GM21825 (cell line): Measurements from ENCODE around the gene MED14.
A peak's percentile ranks its signal among the peaks of the same experiment; 100 is the strongest.

Experiments
- ATAC-seq: cut with Tn5 transposase; IDR thresholded peaks from one replicate; pipeline ENCODE4 v1.9.1; 2021; ENCODE audit warnings: mild to moderate bottlenecking, moderate library complexity; ENCODE audit not compliant: unreplicated experiment

MED14 gene

DNA sequence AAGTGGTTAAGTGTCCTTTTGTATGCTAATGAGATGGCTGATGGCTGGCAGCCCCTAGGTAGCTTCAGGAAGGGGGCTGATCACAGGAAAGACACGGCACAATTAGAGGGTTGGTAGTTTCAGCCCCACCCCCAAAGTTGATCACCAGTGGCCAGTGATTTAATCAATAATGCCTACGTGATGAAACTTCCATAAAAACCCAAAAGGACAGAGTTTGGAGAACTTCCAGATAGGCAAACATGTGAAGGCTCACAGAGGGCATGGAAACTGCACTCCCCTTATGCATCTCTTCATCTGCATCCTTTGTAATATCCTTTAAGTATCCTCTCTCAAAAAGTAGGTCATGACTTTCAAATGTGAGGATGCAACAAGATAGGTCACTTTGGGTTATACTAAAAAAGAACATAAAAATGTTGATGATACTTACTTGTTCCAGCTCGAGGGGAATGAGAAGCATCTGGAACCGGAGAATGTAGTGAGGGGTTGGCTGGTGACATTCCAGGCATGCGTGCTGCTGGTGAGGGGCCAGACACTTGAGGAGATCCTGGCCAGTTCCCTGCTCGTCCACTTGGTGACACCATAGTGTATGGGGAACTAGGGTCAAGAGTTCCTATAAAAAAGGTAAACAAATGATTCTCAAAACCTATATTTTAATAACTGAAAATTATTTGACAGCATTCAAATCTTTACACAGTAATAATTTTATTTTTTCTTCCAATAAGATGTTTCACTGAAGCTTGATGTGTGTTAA lies 71.3 kb downstream of the MED14 start:
- no peak for ATAC-seq

DNA sequence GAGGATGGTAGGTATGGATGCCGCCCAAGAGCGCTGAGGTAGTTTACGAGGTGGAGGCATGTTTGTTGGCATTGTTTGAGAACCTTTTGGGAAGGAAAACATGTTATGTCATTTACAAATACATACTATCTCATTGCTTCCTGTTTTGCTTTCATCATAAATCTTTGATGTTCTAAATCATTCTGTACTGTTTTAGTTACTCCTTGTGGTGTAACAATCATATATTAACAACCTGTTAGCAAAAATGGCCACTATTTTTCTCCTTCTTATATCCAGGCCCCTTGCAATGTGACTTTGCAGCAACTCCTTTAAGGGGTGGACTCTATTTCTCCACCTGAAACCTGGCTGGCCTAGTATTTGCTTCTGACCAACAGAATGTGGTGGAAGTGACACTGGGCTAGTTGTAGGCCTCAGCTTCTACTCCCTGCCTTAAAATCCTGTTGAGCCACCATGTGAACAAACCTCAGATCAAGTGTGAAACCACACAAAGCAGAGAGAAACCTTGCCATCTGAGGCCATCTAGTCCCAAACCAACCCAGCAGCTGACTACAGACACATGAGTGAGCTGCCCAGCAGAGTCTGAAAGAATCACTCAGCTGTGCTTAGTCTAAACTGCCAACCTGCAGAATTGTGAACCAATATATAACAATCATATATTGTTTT lies 72.1 kb downstream of the MED14 start:
- ATAC-seq: no peak

DNA sequence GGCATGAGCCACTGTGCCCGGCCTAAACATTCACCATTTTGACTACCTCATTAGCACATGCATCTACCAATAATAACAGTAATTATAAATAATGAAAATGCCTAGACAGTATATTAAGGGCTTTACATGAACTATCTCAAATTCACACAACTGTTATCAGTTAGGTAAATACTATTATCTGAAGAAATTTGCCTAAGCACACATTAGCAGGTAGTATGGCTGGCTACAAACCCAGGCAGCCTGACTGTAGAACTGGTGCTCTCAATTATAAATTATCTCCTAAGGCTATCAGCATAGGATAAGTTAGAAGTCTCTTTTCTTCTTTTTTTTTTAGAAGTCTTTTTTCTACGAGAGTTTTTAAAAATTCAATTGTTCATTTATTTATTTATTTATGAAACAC lies 73.9 kb downstream of the MED14 start:
- ATAC-seq: no peak

DNA sequence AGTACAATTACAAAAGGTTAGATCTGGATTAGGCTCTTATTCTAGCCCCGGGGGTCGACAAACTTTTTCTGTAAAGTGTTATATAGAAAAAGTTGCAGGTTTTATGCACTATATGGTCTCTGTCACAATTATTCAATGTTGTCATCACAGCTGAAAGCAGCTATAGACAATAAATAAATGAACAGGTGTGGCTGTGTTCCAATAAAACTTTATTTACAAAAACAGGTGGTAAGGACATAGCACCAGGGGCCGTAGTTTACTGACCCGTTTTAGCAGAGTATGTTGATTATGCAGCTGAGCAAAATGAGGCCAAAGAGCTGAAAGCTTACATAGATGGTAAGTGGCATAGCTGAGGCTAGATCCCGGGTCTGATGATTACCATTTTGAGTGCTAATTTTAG lies 75.0 kb downstream of the MED14 start:
- ATAC-seq: no peak

DNA sequence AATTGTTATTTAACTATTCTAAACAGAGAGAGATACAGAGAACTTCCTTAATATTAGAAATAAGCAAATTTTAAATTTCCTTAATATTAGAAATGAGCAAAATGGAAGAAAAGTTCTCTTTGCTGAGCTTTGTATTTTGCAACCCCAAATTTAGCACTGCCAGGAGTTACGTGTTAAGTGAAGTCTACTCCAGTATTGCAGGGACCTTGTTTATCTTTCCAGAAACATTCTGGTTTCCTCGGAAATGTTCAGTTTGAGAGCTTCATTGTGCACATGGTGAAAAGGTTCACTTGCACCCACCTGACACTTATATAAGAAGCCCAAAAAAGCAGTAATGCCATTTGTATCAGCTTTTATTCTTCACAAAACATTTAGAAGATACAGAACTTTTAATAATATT lies 81.8 kb downstream of the MED14 start:
- no peak for ATAC-seq

DNA sequence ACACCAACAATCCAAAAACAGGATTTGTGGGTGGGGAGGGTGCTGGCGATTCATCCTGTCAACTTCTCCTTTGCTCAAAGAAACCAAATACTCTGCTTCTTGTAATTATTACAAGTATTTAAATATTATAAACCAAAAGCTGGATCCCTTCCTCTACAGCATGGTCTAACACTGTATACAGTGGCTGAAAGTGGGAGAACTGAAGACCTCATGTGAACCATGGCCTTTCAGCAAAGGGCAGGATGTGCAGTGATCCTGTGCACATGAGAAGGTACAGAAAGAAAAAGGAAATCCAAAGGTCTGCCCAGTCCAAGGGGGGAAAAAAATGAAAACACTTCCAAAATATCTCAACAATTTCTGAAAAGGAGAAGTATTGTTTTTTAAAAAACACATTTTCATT lies 82.7 kb downstream of the MED14 start:
- ATAC-seq: no peak

DNA sequence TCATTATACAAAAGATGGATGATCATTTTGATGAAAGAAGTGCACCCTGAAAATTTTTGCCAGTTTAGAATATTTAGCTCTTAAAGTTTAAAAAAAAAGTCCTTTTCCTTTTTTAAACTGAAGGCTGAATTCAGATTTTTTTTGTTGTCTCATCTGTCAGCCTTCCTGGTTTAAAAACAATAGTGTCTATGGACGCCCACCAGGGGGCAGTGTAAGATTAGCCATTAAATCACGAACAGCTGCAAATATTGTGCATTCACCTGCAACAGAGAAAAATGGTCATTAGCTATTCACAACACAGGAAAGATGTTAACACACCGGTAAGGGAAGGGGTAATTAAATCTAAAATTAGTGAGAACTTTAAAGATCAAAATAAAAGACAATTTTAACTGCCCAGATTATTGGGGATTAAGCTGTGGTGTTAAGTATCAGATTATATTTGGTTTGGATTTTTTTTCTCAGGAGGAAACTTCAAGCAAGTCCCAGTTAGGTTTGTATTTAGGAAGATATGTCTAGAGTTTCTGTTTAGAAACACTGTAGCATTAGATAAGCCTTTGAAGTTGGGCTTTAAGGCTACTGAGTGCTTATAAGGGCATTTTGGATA lies 83.6 kb downstream of the MED14 start:
- ATAC-seq: no peak

DNA sequence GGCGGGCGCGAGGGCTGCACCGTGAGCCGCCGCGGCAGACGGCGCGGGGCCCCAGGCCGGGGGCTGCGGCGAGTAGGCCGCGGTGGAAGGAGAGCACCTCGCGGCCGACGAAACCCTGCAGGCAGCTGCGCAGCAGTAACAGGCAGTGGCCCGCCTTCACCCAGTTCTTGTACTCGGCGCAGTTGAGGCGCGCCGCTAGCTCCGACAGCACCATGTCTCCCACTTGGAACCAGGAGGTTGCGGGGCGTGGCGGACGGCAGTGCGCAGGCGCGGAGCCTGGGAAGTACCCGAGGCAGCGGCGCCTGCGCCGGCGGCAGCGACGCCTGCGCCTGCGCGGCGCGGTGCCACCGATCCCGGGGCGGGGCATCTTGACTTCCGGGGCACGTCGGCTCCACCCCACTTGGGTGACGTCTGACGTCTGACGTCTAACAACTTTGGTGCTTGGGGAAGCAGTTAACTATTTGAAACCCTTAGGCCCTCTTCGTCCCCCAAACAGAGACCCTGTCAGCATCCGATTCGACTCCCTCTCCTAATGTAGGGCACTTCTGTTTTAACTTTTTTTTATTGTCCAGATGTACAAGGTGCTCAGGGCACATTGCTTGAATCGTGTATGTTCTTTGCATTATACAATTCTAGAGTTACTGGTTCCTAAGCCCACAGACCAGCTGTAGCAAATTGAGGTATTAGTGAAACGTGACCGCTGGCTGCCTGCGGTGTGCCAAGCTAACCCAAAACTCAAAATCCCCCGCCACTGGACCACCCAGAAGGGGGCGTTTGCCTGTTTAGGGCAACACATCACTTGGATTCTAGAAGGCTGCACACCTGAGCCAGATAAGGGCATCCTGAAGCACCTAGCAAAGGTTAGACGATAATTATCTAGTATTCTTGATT lies 87.8 kb downstream of the MED14 start, which contains the start of gene CXorf38:
TSS of gene CXorf38 (minus strand) at position 255 of the 891 bp plus-strand sequence. CDS start at position 214, 41 bp downstream.
- peak; percentile 62 for ATAC-seq

DNA sequence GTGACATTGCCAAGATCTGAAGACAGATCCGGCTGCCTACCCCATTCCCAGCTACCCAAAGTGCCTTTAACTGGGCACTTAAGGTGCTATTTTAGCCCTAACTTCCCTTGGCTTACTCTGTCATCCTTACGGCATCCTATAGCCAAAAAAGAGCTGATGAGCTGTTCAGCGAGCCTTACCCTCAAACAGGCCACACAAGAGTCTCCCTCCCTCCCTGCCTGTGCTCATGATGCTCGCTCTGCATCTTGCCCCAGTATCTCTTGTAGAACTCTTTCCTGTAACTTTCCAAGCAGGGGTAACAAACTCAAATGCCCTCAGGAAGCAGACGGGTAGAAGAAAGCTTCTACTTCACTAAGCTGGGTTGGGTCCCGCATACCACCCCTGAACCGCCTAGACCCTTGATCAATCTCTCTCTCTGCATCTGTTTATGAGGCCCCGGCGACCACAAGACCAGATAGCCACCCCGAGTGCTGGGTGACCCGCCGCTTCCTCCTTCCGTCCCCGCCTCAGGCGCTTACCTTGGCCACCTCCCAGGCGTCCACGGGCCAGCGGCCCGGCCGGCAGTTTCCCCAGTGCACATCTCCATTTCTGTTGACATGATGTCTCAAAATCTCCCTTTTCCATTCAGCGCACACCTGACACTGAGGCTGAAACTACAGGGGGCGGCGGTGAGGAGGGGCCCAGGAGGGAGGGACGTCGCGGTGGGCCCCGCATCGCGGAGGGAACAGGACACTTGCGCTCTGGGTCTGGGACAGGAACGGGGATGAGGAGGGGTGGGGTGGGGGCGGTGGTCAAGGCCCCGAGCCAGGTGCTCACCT lies 88.6 kb downstream of the MED14 start:
- ATAC-seq: peak; percentile 23

DNA sequence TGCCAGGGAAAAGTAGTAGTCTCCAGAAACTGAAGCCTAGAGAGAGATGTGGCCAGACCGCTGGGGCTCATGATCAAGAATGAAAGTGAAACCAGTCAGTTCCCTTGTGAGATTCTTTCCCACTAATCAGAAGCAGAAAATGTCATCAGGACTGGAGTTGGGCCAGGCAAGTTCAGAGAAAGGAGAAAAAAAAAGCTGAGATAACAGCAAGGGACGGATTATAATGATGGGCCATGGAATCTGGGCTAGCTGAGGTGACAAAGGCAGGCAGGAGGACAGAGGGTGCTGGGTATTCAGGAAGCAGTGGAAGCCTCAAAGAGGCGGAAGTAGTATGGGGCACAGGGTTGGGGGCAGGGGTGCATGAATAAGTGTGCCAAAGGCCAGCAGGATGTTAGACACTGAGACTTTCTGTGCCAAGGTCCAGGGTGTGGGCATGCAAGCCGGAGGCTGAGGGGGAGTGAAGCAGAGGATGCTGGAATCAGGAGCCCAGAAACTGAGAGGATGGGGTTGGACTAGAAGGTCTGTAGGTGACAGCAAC lies 90.5 kb downstream of the MED14 start:
- peak; percentile 33 for ATAC-seq

DNA sequence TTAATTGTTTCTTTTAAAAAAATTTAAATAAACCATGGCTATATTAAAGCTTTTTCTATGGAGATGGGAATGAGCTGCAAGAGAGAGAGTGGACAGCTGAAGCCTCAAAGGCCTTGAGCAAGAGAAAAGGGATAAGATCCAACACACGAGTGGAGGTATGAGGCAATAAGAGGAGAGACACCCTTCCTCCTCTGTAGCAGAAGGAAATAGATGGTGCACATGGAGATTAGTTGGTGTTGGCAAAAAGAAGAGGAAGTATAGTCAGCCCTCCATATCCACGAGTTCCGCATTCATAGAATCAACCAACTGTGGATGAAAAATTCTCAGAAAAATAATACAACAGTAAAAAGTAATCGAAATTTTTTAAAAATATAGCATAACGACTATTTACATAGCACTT lies 91.2 kb downstream of the MED14 start:
- no peak for ATAC-seq

DNA sequence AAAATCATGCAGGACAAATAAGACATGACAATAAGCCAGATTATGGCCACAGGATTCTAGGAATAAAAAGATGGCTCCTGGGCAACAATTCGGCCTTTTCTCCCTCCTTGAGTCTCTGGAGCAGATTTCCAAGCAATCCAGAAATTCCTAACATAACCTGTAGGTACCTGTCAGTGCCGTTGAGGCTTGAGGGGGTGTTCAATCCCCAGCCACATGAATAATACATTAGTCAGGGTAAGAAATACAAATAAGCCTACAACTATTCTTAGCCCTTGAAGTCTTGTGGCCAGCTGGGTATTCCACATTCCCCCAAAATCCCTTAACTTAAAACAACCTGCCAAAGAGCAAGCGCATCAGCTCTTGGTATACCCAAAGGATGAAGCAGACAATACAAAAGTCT lies 97.7 kb downstream of the MED14 start:
- ATAC-seq: no peak

DNA sequence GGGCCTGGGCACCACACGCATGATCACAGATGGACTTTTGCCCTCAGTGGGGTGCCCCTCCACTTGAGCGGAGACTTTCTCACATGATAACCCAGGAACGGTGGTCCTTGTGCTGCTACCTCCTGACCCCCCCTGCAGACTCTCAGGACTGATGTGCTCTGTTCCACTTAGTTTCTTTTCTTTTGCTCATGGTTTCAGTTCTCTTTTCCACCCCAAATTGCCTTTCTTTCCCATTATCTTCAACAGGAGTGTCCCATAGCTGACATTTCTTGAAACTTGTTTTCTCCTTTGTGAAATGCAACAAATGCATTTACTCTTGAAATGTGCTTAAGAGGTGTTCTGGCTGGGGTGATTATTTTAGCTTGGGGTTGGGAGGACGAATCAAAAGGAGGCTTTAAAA lies 103.1 kb downstream of the MED14 start:
- ATAC-seq: no peak

DNA sequence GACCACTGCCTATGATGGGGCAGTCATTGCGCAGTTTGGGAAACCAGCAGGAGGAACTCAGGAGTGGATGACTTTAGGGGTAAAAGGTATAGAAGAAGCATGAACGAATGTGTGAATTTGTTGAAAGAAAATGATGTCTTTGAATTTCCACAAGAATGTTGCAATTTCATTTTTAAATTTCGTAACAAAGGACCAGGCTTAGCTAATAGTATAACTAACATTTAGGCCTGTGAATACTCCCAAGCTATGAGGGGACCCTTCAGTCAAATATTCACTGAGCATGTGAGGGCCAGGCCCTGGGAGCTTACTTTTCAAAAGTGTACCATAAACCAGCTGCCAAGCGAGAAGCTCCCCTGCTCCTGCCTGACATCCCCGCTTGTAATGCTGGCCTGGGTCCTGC lies 106.8 kb downstream of the MED14 start:
- no peak for ATAC-seq

DNA sequence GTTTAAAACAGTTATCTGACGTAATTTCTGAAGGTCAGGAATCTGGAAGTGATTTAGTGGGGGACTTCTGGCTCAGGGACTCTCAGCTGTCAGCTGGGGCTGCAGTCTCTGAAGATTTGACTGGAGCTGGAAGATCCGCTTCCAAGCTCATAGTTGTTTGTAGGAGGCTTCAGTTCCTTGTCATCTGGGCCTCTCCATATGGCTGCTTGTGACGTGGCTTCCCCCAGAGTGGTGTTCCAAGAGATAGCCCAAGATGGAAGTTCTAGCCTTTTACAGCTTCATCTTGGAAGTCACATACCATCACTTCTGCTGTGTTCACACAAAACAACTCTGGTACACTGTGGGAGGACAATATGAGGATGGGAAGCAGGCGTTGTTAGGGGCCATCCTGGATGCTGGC lies 110.0 kb downstream of the MED14 start:
- no peak for ATAC-seq

DNA sequence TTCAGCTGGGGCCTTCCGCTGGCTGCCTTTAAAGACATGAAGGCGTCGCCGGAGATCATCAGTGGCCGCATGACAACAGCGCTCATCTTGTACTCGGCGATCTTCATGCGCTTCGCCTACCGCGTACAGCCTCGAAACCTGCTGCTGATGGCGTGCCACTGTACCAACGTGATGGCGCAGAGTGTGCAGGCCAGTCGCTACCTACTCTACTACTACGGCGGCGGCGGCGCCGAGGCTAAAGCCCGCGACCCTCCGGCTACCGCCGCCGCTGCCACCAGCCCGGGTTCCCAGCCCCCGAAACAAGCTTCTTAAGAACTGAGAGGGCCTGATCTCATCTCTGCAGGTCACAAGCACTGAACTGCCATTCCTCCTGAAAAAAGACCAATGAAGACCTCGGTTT lies 111.7 kb downstream of the MED14 start:
- no peak for ATAC-seq

DNA sequence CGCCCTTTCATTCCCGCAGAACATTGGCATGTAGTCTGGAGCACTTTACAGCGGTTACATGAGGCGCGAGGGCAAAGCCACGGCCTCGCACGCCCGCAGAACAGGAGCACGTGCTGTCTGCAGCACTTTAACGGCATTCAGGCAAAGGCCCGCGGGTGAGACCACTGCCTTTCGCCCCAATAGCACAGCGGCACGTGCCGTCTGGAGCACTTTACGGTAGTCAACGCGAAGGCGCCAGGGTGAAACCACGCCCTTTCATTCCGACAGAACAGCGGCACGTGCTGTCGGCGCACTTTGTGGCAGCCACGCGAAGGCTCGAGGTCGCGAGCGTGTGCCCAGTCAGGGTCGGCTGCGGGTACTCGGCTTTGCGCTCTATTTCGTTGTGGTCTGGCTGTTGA lies 112.2 kb downstream of the MED14 start, which contains the start of gene MPC1L:
TSS of gene MPC1L (plus strand) at position 290 of the 398 bp plus-strand sequence. CDS start 138 bp downstream, outside the sequence.
- no peak for ATAC-seq

DNA sequence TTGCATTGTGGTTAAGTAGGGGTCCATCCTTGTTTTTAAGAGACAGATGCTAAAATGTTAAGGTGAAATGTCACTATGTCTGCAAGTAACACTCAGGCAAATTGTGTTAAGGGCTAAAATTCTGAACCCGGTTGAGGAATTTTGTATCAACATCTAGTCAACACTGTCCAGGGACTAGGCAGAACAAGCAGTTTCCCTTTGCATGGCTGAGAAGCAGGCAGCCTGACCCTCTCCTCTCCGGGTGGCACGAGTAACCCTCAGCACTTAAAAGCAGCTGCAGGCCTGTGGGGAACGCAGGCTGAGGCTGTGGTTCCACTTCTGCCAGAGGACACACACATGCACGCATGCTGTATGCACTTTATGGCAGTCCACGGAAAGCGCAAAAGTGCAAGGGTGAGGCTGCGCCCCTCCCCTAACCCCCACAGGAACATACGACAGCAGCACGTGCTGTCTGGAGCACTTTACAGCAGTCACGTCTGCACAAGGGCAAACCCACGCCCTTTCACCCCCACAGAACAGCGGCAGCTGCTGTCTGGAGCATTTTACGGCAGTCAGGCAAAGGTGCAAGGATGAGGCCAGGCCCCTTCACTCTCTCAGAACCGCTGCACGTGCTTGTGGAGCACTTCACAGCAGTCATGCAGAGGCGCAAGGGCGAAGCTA lies 112.7 kb downstream of the MED14 start:
- no peak for ATAC-seq

DNA sequence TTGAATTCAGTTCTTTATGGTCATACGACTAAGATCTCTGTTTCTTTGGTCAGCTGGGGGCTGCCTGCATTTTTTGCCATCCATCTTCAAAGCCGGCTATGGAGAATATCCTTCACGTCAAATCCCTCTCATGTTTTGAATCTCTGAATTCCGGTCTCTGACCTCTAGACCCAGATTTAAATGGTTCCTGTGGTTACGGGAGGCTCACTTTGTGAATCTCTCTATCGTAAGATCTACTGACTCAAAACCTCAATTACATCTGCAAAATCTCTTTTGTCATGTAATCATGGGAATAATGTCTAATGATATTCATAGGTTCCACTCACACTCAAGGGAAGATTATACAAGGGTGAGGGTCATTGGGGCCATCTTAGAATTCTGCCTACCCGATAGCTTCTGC lies 117.8 kb downstream of the MED14 start:
- ATAC-seq: no peak
